ENCODE measurements around the gene BCL2.

Gene BCL2

GRCh38 chr18:63097178-63097577 lies 222.4 kb downstream of the BCL2 start:
- no peak for ATAC-seq
- TF ChIP-seq ZFP3 (CRISPR knock-in tag; IDR thresholded peaks at IDR 0.05) (no peak), SNAI2 (CRISPR knock-in tag; IDR thresholded peaks at IDR 0.05) (peak; percentile 50; the same call in 1 of the 2 replicates), PATZ1 (CRISPR knock-in tag; IDR thresholded peaks at IDR 0.05; ENCODE audit: borderline replicate concordance) (no peak), ISL1 (CRISPR knock-in tag; IDR thresholded peaks at IDR 0.05) (peak; percentile 69), TCF4 (CRISPR knock-in tag; IDR thresholded peaks at IDR 0.05; ENCODE audit: borderline replicate concordance) (0 out of 2 replicates have a peak, but pooled peaks have one; percentile 31), ZNF70 (CRISPR knock-in tag; IDR thresholded peaks at IDR 0.05) (no peak), POU6F1 (CRISPR knock-in tag; IDR thresholded peaks at IDR 0.05; ENCODE audit: borderline replicate concordance, low read depth) (no peak), ESRRG (CRISPR knock-in tag; IDR thresholded peaks at IDR 0.05) (no peak), TOX (CRISPR knock-in tag; IDR thresholded peaks at IDR 0.05; ENCODE audit: borderline replicate concordance) (no peak), CSRNP3 (CRISPR knock-in tag; IDR thresholded peaks at IDR 0.05) (no peak), ZFP30 (CRISPR knock-in tag; IDR thresholded peaks at IDR 0.05) (no peak), PPARA (CRISPR knock-in tag; IDR thresholded peaks at IDR 0.05; ENCODE audit: borderline replicate concordance) (no peak), ZC3H10 (CRISPR knock-in tag; IDR thresholded peaks at IDR 0.05) (no peak)

GRCh38 chr18:63096327-63096874 lies 223.2 kb downstream of the BCL2 start:
- TF ChIP-seq CSRNP3 (CRISPR knock-in tag; IDR thresholded peaks at IDR 0.05) = no peak
- peak; percentile 51 for TF ChIP-seq ISL1 (CRISPR knock-in tag; IDR thresholded peaks at IDR 0.05)
- no peak for TF ChIP-seq ZNF8 (CRISPR knock-in tag; IDR thresholded peaks at IDR 0.05)
- no peak for TF ChIP-seq TSHZ2 (CRISPR knock-in tag; IDR thresholded peaks at IDR 0.05)
- TF ChIP-seq TOX (CRISPR knock-in tag; IDR thresholded peaks at IDR 0.05; ENCODE audit: borderline replicate concordance) = no peak
- TF ChIP-seq CREB5 (CRISPR knock-in tag; IDR thresholded peaks at IDR 0.05; ENCODE audit: low read depth) = 0 out of 2 replicates have a peak, but pooled peaks have one; percentile 51
- no peak for TF ChIP-seq CSDC2 (CRISPR knock-in tag; IDR thresholded peaks at IDR 0.05)
- TF ChIP-seq RARB (CRISPR knock-in tag; IDR thresholded peaks at IDR 0.05) = no peak
- no peak for TF ChIP-seq PATZ1 (CRISPR knock-in tag; IDR thresholded peaks at IDR 0.05; ENCODE audit: borderline replicate concordance)
- TF ChIP-seq PPARA (CRISPR knock-in tag; IDR thresholded peaks at IDR 0.05; ENCODE audit: borderline replicate concordance) = no peak
- TF ChIP-seq ZNF565 (CRISPR knock-in tag; conservative IDR thresholded peaks at IDR 0.05; ENCODE audit: low read depth) = no peak
- TF ChIP-seq ZC3H10 (CRISPR knock-in tag; IDR thresholded peaks at IDR 0.05) = no peak
- no peak for TF ChIP-seq ZFP30 (CRISPR knock-in tag; IDR thresholded peaks at IDR 0.05)
- no peak for ATAC-seq

Measured in SK-N-SH treated with all-trans-retinoic acid at 6 μM for 48 hours (cell line).